UCSD-AML1 (cell line): Measurements from ENCODE around the gene CCNA1.

Experiments
- DNase-seq: peaks from one replicate; lab custom pipeline; 2025; ENCODE audit not compliant: unreplicated experiment; lab: John Stamatoyannopoulos, UW

CCNA1 gene

GRCh38 chr13:36432106-36432544, at the start of gene CCNA1:
Gene CCNA1 (plus strand): TSS chr13:36432495. CDS start chr13:36433057, 562 bp downstream.
- peak; percentile 66 for DNase-seq

- no peak for DNase-seq
Observed at GRCh38 chr13:36385489-36385888, 46.8 kb upstream of the CCNA1 start.

- no peak for DNase-seq
Observed at GRCh38 chr13:36395280-36395679, 37.0 kb upstream of the CCNA1 start.

- DNase-seq = peak; percentile 38
Observed at GRCh38 chr13:36405151-36405550, 27.1 kb upstream of the CCNA1 start.

- DNase-seq = no peak
Observed at GRCh38 chr13:36412736-36413135, 19.6 kb upstream of the CCNA1 start.

GRCh38 chr13:36413161-36413560, 19.1 kb upstream of the CCNA1 start:
- DNase-seq = no peak

GRCh38 chr13:36414461-36414860, 17.8 kb upstream of the CCNA1 start:
- DNase-seq = no peak

- DNase-seq = no peak
Observed at GRCh38 chr13:36417331-36417730, 15.0 kb upstream of the CCNA1 start.

GRCh38 chr13:36418022-36418805, 14.1 kb upstream of the CCNA1 start:
- no peak for DNase-seq

- DNase-seq = peak; percentile 81
Observed at GRCh38 chr13:36420437-36420891, 11.8 kb upstream of the CCNA1 start.

- no peak for DNase-seq
Observed at GRCh38 chr13:36421447-36421846, 10.8 kb upstream of the CCNA1 start.

- DNase-seq = no peak
Observed at GRCh38 chr13:36428086-36428485, 4.2 kb upstream of the CCNA1 start.

GRCh38 chr13:36430247-36431203, 1.8 kb upstream of the CCNA1 start:
- peak; percentile 13 for DNase-seq

GRCh38 chr13:36431204-36432105, 840 bp upstream of the CCNA1 start:
- DNase-seq = peak; percentile 39

- peak; percentile 15 for DNase-seq
Observed at GRCh38 chr13:36436811-36437210, 4.5 kb downstream of the CCNA1 start.

- DNase-seq = no peak
Observed at GRCh38 chr13:36438594-36439483, 6.5 kb downstream of the CCNA1 start.

GRCh38 chr13:36445278-36445677, 13.0 kb downstream of the CCNA1 start:
- no peak for DNase-seq

- no peak for DNase-seq
Observed at GRCh38 chr13:36445891-36446351, 13.6 kb downstream of the CCNA1 start.

- DNase-seq = peak; percentile 17
Observed at GRCh38 chr13:36447501-36447900, 15.2 kb downstream of the CCNA1 start.

GRCh38 chr13:36450534-36450933, 18.2 kb downstream of the CCNA1 start:
- DNase-seq = peak; percentile 19
